NCI-H1417 treated with DMSO at 0.1 percent for 48 hours (cell line): ENCODE data around the gene SEMA4A.
"Not testable (repeated sequence)": the region's sequence is repeated elsewhere in the genome, so short reads cannot be mapped to it uniquely, and the experiment has no call there.

ENCODE experiments used
- DNase-seq: peaks from one replicate; lab custom pipeline; 2025; lab: John Stamatoyannopoulos, UW

SEMA4A gene

GRCh38 chr1:156160000-156160742 is 6.8 kb downstream of the SEMA4A start:
- no peak for DNase-seq

GRCh38 chr1:156160743-156161171 is 7.4 kb downstream of the SEMA4A start:
- no peak for DNase-seq

- DNase-seq = no peak
Observed at GRCh38 chr1:156162430-156163037, 9.1 kb downstream of the SEMA4A start.

- no peak for DNase-seq
Observed at GRCh38 chr1:156163712-156164111, 10.3 kb downstream of the SEMA4A start.

- no peak for DNase-seq
Observed at GRCh38 chr1:156164125-156164831, 10.9 kb downstream of the SEMA4A start.

- no peak for DNase-seq
Observed at GRCh38 chr1:156165083-156165482, 11.7 kb downstream of the SEMA4A start.

GRCh38 chr1:156167536-156167935 is 14.2 kb downstream of the SEMA4A start:
- DNase-seq = no peak

GRCh38 chr1:156172696-156173470 is 19.5 kb downstream of the SEMA4A start:
- no peak for DNase-seq

GRCh38 chr1:156176610-156177210 is 23.3 kb downstream of the SEMA4A start:
- no peak for DNase-seq

GRCh38 chr1:156177919-156178654 is 24.7 kb downstream of the SEMA4A start:
- DNase-seq = no peak

- DNase-seq = no peak
Observed at GRCh38 chr1:156180471-156180870, 27.1 kb downstream of the SEMA4A start.

- not testable (repeated sequence) for DNase-seq
Observed at GRCh38 chr1:156181391-156181924, 28.1 kb downstream of the SEMA4A start.

GRCh38 chr1:156182010-156182779 is 28.8 kb downstream of the SEMA4A start:
- not testable (repeated sequence) for DNase-seq

GRCh38 chr1:156186347-156187177 is 33.2 kb downstream of the SEMA4A start:
- DNase-seq = not testable (repeated sequence)

GRCh38 chr1:156190265-156190664 is 36.9 kb downstream of the SEMA4A start:
- DNase-seq = not testable (repeated sequence)

GRCh38 chr1:156191292-156191964 is 38.0 kb downstream of the SEMA4A start:
- DNase-seq = no peak

- DNase-seq = no peak
Observed at GRCh38 chr1:156193208-156193487, 39.8 kb downstream of the SEMA4A start.

GRCh38 chr1:156193488-156194299 is 40.3 kb downstream of the SEMA4A start, which contains the start of gene SLC25A44:
TSS of gene SLC25A44 (plus strand) at chr1:156194104. CDS start at chr1:156199848, 5,744 bp downstream.
- peak; percentile 96 for DNase-seq
